ENCODE data around the gene SARM1.

Gene SARM1

DNA sequence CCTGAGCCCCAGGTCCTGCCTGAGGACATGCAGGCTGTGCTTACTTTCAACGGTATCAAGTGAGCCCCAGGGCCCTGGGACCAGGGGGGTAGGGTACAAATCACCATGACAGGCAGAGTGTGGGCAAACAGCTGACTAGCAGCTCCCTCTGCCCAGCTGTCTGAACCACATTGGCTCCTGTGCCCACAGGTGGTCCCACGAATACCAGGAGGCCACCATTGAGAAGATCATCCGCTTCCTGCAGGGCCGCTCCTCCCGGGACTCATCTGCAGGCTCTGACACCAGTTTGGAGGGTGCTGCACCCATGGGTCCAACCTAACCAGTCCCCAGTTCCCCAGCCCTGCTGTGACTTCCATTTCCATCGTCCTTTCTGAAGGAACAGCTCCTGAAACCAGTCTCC, 24.5 kb downstream of the SARM1 start:
- no peak for DNase-seq (ENCODE audit: low spot score)

DNA sequence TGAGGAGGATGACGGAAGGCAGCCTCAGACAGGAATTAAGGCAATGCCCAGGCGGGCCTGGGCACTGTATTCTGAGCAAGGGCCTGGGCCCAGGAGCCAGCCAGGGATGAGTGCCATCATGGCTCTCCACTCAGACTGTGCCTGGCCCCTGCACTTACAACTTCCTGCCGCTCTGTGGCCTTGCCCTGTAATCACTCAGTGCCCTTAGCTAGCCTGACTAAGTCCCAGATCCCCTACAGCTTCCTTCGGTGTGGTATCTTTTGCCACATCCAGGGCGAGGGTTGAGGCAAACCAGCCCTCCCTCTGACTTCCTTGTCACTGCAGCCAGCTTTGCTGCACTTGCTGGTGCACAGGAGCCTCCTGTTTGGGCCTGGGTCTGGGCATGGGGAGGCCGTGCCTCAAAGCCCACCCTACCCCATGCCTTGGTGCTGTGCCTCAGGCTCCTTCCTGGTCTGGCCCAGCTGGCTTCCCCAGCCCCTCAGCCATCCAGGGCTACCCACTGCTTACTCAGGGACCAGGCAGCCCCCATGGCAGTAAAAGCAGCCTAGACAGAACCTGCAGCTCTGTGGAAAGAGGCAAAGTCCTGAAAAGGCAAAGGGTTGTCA, 25.2 kb downstream of the SARM1 start:
- DNase-seq (ENCODE audit: low spot score), result no peak

DNA sequence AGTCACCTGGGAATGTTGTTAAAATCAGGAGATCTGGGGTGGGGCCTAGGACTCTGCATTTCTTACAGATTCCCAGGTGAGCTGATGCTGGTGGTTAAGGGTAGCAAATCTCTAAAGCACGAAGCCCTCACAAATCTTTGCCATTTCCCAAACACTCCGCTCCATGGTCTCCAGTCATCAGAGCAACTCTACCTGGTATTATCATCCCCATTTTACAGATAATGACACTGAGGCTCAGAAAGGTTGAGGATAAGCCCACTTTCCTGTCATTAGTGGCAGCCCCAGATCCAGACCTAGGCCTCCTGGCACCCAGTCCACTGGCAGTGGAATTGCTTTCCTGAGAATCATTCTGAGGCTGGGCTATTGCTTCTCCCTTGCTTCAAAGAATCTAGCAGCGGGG, 25.8 kb downstream of the SARM1 start:
- DNase-seq (ENCODE audit: low spot score), result no peak

- DNase-seq (ENCODE audit: low spot score), result no peak
Observed at GRCh38 chr17:28397687-28398279, 26.3 kb downstream of the SARM1 start.

DNA sequence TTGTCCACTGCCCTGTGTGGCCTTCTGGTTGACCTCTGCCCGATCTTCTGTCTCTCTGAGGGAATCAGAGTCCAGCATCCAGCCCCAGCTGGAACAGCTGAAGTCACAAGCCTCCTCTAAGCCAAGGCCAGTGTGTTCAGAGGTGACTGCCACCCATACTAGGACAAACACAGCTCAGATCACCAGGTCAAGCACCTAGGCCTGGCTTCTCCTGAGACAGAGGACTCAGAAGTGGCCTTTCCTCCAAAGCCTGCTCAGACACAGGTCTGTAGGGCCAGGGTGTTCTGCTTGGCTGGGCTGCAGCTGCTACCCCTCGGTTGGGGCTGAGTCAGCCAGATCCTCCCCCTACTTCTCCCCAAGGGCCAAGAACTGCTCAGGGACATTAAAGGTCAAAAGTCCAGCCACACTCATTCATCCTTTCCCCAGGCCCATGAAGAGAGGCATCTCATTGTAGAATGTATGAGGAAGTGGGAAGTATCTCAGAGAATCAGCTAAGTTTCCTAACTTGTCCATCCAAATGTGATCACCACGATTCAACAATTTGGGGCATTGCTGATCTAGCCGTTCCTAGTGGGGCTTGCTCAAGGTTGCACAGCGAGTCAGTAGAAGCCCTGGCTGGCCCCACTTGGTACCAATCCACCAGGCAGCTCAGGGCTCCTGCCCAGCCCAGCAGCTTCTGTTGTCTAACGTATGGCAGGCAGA, 26.9 kb downstream of the SARM1 start:
- no peak for DNase-seq (ENCODE audit: low spot score)

DNA sequence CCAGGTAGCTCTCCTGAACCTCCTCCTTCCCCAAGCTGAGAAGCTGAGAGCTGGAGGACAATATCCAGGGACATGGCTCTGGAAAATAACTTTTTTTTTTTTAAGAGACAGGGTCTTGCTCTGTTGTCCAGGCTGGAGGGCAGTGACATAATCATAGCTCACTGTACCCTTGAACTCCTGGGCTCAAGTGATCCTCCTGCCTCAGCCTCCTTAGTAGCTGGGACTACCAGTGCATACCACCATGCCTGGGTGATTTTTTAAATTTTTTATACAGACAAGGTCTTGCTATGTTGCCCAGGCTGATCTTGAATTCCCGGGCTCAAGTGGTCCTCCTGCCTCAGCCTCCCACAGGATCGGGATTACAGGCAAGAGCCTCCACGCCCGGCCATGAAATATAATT, 28.3 kb downstream of the SARM1 start:
- DNase-seq (ENCODE audit: low spot score), result no peak

DNA sequence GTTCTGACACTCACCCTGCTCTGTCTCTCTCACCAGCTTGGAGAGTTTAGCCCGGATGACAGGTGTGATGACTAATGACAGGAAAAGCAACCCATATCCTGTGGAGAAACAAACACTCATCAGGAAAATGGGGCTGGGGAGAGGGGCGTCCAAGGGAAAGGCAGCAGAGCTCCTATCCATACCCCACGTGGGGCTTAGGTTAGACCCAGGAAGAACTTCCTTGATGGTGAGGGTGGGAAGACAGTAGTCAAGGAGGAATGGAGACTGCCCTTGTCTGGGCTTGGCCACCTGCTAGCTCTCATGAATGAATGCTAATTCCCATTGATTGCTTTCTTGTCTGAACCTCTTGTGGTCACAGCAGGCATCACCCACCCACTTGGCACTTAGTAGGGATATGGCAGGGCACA, 30.7 kb downstream of the SARM1 start:
- DNase-seq (ENCODE audit: low spot score), result no peak

DNA sequence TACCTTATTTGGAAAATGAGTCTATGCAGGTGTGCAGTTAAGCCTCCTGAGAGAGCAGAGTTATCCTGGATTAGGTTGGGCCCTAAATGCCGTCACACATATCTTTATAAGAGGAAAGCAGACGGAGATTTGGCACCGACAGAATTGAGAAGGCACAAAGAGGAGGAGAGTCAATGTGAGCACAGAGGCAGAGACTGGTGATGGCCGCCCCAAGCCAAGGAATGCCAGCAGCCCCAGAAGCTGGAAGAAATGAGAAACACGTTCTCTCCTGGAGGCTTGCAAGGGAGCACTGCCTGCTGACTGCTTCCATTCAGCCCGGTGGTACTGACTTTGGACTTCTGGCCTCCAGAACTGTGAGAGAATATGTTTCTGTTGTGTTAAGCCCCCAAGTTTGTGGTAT, 31.4 kb downstream of the SARM1 start:
- DNase-seq (ENCODE audit: low spot score), result no peak

- no peak for DNase-seq (ENCODE audit: low spot score)
Observed at GRCh38 chr17:28404007-28404406, 32.5 kb downstream of the SARM1 start.

GRCh38 chr17:28404461-28404811, 32.9 kb downstream of the SARM1 start:
- no peak for DNase-seq (ENCODE audit: low spot score)

DNA sequence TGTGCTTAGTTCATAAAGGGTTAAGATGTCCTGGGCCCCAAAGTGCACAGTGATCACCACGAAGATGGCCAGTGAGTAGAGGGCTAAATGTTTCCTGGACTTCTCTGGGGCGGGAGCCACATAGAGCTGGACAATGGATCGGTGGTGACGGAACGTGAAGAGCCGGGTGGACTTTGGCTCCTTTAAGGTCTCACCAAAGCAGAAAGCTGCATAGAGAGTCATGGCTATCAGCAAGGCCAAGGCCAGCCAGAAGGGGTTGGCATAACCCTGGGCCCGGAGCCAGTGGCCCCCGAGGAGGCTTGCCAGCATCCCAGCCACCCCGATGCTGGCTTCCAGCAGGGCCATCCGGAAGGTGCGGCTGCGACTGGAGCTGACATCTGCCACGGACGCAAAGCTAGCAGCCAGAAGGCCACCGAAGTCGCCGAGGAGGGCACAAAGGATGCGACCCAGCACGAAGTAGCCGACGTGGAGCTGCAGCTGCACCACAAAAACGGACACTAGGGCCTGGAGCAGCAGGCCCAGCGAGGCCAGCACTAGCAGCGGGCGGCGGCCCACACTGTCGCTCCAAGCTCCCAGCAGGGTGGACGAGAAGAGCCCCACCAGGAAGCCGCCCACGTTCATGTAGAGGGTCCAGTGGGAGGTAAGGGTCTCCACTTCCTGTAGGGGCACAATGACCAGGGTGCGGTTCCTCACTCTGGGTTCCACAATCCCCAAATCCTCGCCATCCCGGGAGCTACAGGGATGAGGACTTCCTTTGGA, 33.5 kb downstream of the SARM1 start:
- no peak for DNase-seq (ENCODE audit: low spot score)

GRCh38 chr17:28405632-28406472, 34.4 kb downstream of the SARM1 start, which contains the start of gene SLC46A1:
Gene SLC46A1, minus strand, starts transcription at chr17:28406212. Its CDS starts 98 bp downstream, at chr17:28406114.
- DNase-seq (ENCODE audit: low spot score), result peak; percentile 53

DNA sequence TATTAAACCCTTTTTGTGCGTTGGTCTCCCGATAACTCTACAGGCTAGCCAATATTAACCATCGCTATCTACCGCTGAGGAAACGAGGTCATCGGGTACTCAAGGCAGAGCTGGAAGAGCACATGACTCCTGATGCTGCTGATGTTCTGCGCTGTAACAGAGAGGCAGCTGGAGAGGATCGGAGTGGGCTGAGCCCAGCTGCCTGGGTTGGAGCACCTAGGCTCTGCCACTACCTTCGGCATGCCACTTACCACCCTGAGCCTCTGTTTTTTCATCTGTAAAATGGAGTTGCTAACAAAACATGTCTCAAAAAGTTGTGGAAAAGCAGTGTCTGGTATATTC, 35.0 kb downstream of the SARM1 start:
- DNase-seq (ENCODE audit: low spot score), result no peak

DNA sequence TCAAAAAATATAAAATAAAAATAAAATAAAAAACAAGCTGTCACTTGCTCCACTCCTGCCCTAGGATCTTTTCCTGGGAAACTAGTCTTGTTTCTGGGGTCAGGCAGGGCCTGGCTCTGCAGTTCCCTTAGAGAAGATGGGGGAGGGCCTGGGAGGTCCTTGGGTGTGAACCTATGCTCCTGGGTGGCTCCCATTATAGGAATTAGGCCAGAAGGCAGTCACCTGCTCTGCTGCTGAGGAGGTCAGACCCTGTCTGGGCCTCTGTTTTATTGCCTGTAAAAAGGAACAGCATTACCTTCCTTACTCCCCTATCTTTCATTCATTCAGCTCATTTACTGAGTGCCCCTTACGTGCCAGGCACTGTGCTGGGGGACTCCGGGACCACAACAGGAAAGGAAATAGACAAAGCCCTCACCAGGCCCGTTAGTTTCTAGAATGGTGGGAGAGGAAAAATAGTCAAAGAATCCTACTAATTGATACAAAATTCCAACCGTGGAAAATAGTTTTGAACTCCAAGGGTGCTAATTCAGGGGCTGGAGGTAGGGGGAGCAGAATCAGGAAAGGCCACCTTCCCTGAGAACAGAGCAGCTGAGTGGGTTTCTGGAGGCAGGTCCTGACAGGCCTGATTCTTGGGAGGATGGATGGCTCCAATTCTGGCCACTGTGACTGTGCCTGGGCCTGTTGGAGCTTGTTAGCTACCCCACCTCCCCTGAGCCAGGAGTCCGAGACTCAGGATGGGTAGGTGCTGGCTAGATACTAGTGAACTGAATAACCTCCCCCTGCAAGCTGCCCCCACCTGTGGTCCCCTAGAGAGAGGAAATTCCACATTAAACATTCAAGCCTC, 35.9 kb downstream of the SARM1 start:
- DNase-seq (ENCODE audit: low spot score), result no peak

DNA sequence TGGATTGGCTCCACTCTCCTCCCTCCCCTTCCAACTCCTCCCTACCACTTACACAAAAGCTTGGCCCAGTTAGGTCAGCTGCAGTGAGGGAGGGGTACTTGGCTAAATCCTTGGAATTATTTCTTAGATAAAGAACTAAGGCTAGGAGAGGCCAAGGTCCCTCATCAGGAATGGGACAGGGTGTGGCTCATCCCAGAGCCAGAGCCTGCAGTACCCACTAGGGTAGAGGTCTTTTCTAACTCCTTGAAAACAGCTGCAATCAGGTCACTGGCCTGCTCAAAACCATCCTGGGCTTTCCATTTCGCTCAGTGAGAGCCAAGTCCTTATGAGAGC, 36.4 kb downstream of the SARM1 start:
- DNase-seq (ENCODE audit: low spot score), result no peak

GRCh38 chr17:28412099-28412498, 40.6 kb downstream of the SARM1 start:
- DNase-seq (ENCODE audit: low spot score), result no peak

DNA sequence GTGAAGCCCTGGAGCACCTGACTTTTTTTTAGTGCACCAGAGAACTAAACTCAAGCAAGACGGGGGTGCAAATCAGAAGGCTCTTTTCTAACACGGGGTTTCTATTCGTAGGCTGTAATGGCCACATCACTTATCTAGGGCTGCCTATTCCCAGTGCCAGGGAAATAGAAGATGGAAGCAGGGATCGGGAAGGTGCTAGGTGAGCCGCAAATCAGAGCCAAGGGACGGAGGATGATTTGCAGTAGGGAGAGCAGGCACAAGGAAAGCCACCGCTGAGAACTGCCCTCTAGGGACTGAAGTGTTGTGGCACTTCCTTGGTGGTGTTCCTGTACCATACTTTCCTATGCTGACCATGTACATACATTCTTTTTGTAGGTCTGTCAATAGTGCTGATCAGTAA, 42.3 kb downstream of the SARM1 start:
- no peak for DNase-seq (ENCODE audit: low spot score)

GRCh38 chr17:28415886-28416285, 44.4 kb downstream of the SARM1 start:
- no peak for DNase-seq (ENCODE audit: low spot score)

- peak; percentile 58 for DNase-seq (ENCODE audit: low spot score)
Observed at GRCh38 chr17:28416703-28417311, 45.3 kb downstream of the SARM1 start.

GRCh38 chr17:28421787-28422305, 50.4 kb downstream of the SARM1 start:
- no peak for DNase-seq (ENCODE audit: low spot score)

DNA sequence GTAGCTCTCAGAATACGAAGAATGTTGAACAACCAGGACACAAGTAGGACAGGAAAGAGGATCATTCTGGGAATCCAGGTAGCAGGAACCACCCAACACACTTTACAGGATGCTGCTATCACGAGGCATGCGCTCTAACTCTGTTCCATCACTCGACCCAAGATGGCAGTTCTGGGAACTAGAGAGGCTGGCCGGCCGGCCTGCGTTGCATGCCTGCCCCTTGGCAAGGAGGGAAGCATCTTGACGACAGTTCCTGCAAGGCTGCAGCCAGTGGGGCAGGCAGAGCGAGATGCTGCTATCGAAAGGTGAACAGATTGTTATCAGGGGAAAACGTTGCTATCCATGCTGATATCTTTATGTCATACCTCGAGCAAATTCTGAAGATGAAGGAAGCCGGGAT, 53.7 kb downstream of the SARM1 start:
- DNase-seq (ENCODE audit: low spot score), result no peak
